A549 (cell line): ENCODE results near the gene FAS. TPM values are rescaled to one million over a fixed set of nuclear protein-coding genes. Genes with fewer than 3 reads are reported as not detected.

Source experiments
- ATAC-seq, 2 experiments: fragments of 200-7000 bp in 1 of 2; fragments of >200 bp in 1 of 2; cut with Nextera tagmentation in 1 of 2; cut with Tn5 transposase in 1 of 2; 3 replicates each; pipeline versions ENCODE4 v1.8.0 to v1.9.1; 2018 to 2020; ENCODE audit warnings: mild to moderate bottlenecking in 1 of 2, moderate library complexity in 1 of 2
- CTCF ChIA-PET: fragments of 300-600 bp; sonication (Branson Sonifier 250); formaldehyde crosslinking; extraction: SDS; loops from one replicate; lab custom pipeline; 2021; ENCODE audit warnings: antibody characterized with exemption, inconsistent platforms; lab: Yijun Ruan, JAX
- POLR2A ChIA-PET: fragments of 350-600 bp; formaldehyde crosslinking; extraction: SDS; loops from one replicate; lab custom pipeline; 2021; ENCODE audit warnings: antibody characterized with exemption, inconsistent platforms; lab: Yijun Ruan, JAX
- DNase-seq, 2 experiments: peaks; one replicate each; pipeline versions ENCODE4 v3.0.0 to v3.0.0-alpha.2; 2011 to 2016; ENCODE audit warnings: low read depth in 1 of 2, low spot score in 1 of 2
- FAIRE-seq: peaks from 2 replicates; lab custom pipeline; 2011; peaks lifted over from hg19 to GRCh38; lab: Jason Lieb, UNC
- H3K27ac ChIP-seq, 2 experiments: fragments of >200 bp; sonication (Bioruptor Twin); formaldehyde crosslinking; 3 replicates each; pipeline ENCODE4 v1.5.1; 2016 to 2017
- H3K4me1 ChIP-seq: fragments of >200 bp; sonication (Bioruptor Twin); formaldehyde crosslinking; 3 replicates; pipeline ENCODE4 v1.6.1; 2016
- H3K4me2 ChIP-seq: fragments of >200 bp; sonication (Bioruptor Twin); formaldehyde crosslinking; 3 replicates; pipeline ENCODE4 v1.6.1; 2016
- H3K4me3 ChIP-seq: fragments of >200 bp; sonication (Bioruptor Twin); formaldehyde crosslinking; 3 replicates; pipeline ENCODE4 v1.5.1; 2016
- H3K9me3 ChIP-seq: fragments of >200 bp; sonication (Bioruptor Twin); formaldehyde crosslinking; 3 replicates; pipeline ENCODE4 v1.6.1; 2016
- ATOH8 ChIP-seq: fragments of 250-450 bp; sonication (Bioruptor Pico); IDR thresholded peaks from 2 replicates; pipeline ENCODE4 v1.5.0; 2020; ENCODE audit warnings: low read depth, mild to moderate bottlenecking, moderate library complexity
- CBX2 ChIP-seq: fragments of 200-600 bp; sonication (generic); IDR thresholded peaks from 2 replicates; pipeline ENCODE4 v1.6.1; 2016; ENCODE audit warnings: low read depth, mild to moderate bottlenecking, borderline replicate concordance
- CHD4 ChIP-seq: fragments of 200-600 bp; sonication (generic); IDR thresholded peaks from 2 replicates; pipeline ENCODE4 v1.6.1; 2016; ENCODE audit warnings: antibody characterized with exemption, mild to moderate bottlenecking, borderline replicate concordance
- EHF ChIP-seq: fragments of 250-450 bp; sonication (Bioruptor Pico); IDR thresholded peaks from 2 replicates; pipeline ENCODE4 v1.5.0; 2020; ENCODE audit warnings: mild to moderate bottlenecking
- ELK1 ChIP-seq: fragments of 150-350 bp; IDR thresholded peaks from 2 replicates; pipeline ENCODE4 v1.6.1; 2014; ENCODE audit warnings: low read depth, mild to moderate bottlenecking, low read length
- FOXS1 ChIP-seq: fragments of 250-450 bp; sonication (Bioruptor Pico); IDR thresholded peaks from 2 replicates; pipeline ENCODE4 v1.5.0; 2020; ENCODE audit warnings: mild to moderate bottlenecking, moderate library complexity
- GATA3 ChIP-seq: IDR thresholded peaks from 2 replicates; pipeline ENCODE4 v1.6.1; 2012; ENCODE audit warnings: borderline replicate concordance
- HDAC2 ChIP-seq: fragments of 200-600 bp; sonication (generic); IDR thresholded peaks from 2 replicates; pipeline ENCODE4 v1.6.1; 2016
- HEYL ChIP-seq: fragments of 250-450 bp; sonication (Bioruptor Pico); IDR thresholded peaks from 2 replicates; pipeline ENCODE4 v1.8.0; 2021; ENCODE audit warnings: mild to moderate bottlenecking, moderate library complexity
- HOXA7 ChIP-seq: fragments of 250-450 bp; sonication (Bioruptor Pico); IDR thresholded peaks from 2 replicates; pipeline ENCODE4 v1.5.0; 2020; ENCODE audit warnings: mild to moderate bottlenecking, moderate library complexity
- HOXB13 ChIP-seq: fragments of 250-450 bp; sonication (Bioruptor Pico); IDR thresholded peaks from 2 replicates; pipeline ENCODE4 v1.5.0; 2020; ENCODE audit warnings: low read depth, mild to moderate bottlenecking, moderate library complexity
- JUNB ChIP-seq: fragments of >200 bp; sonication (Bioruptor Twin); formaldehyde crosslinking; IDR thresholded peaks from 2 replicates; pipeline ENCODE4 v1.6.1; 2016
- KDM1A ChIP-seq: fragments of 200-600 bp; sonication (generic); IDR thresholded peaks from 2 replicates; pipeline ENCODE4 v1.6.1; 2016; ENCODE audit warnings: low read depth, mild to moderate bottlenecking
- MAX ChIP-seq: IDR thresholded peaks from 2 replicates; pipeline ENCODE4 v1.6.1; 2012
- MYC ChIP-seq: IDR thresholded peaks from 2 replicates; pipeline ENCODE4 v1.6.1; 2012; ENCODE audit warnings: mild to moderate bottlenecking, inconsistent platforms, low read length, improper control_type of control experiment, borderline replicate concordance
- NPAS2 ChIP-seq: fragments of 250-450 bp; sonication (Bioruptor Pico); IDR thresholded peaks from 2 replicates; pipeline ENCODE4 v1.8.0; 2022; ENCODE audit warnings: mild to moderate bottlenecking, moderate library complexity, borderline replicate concordance
- PBX3 ChIP-seq: IDR thresholded peaks from 2 replicates; pipeline ENCODE4 v1.6.1; 2012
- POLR2AphosphoS2 ChIP-seq: conservative IDR thresholded peaks from 2 replicates; pipeline ENCODE4 v1.6.1; 2012; ENCODE audit warnings: low read length, improper control_type of control experiment, inconsistent platforms
- RAD21 ChIP-seq, 2 experiments: fragments of >200 bp in 1 of 2; sonication (Bioruptor Twin) in 1 of 2; formaldehyde crosslinking in 1 of 2; IDR thresholded peaks in 1 of 2; conservative IDR thresholded peaks in 1 of 2; 2 replicates in 1 of 2; 3 replicates in 1 of 2; pipeline ENCODE4 v1.6.1; 2012 to 2018; ENCODE audit warnings: inconsistent platforms in 1 of 2
- RCOR1 ChIP-seq: fragments of 150-350 bp; IDR thresholded peaks from 2 replicates; pipeline ENCODE4 v1.6.1; 2014; ENCODE audit warnings: antibody characterized with exemption, low read length, low read depth
- RNF2 ChIP-seq: fragments of 200-600 bp; sonication (generic); IDR thresholded peaks from 2 replicates; pipeline ENCODE4 v1.6.1; 2016; ENCODE audit warnings: low read depth, mild to moderate bottlenecking, antibody characterized with exemption, moderate library complexity, borderline replicate concordance
- TFCP2L1 ChIP-seq: fragments of 250-450 bp; sonication (Bioruptor Pico); IDR thresholded peaks from 2 replicates; pipeline ENCODE4 v1.5.0; 2021; ENCODE audit warnings: mild to moderate bottlenecking
- TP53 ChIP-seq: fragments of 250-450 bp; sonication (Bioruptor Pico); IDR thresholded peaks from 2 replicates; pipeline ENCODE4 v1.5.0; 2021; ENCODE audit warnings: mild to moderate bottlenecking, moderate library complexity
- USF2 ChIP-seq: fragments of 450-650 bp; IDR thresholded peaks from 2 replicates; pipeline ENCODE4 v1.6.1; 2014; ENCODE audit warnings: antibody characterized with exemption
- ZNF302 ChIP-seq: fragments of 250-450 bp; sonication (Bioruptor Pico); IDR thresholded peaks from 2 replicates; pipeline ENCODE4 v1.9.0; 2021; ENCODE audit warnings: inconsistent platforms, mild to moderate bottlenecking, moderate library complexity
- ZSCAN20 ChIP-seq: fragments of 250-450 bp; sonication (Bioruptor Pico); IDR thresholded peaks from 2 replicates; pipeline ENCODE4 v1.8.0; 2022; ENCODE audit warnings: mild to moderate bottlenecking, moderate library complexity
- WGBS: methylation state at CpG from one replicate; pipeline ENCODE4 v1.1.6; 2017; ENCODE audit errors: missing lambda C conversion rate; 5-methylcytosine and 5-hydroxymethylcytosine counted together
- polyA plus RNA-seq, 4 experiments: library from polyadenylated mRNA; depleted of rRNA in 3 of 4; stranded (reverse); fragments of >200 nt; fragmentation: RNase III in 1 of 4; extraction: RNeasy Plus Mini Kit Qiagen cat#74134 plus additional on column Dnase treatment in 1 of 4; gene quantifications; 2 replicates in 3 of 4; 3 replicates in 1 of 4; pipeline ENCODE4 v1.2.3, GENCODE V29; 2011 to 2017

FAS gene
- polyA plus RNA-seq, 2 of the 4 experiments (the other 2 are of a cell fraction), result 21.0 to 29.5 TPM

- DNase-seq (no peak), ATAC-seq (no peak)
Observed at GRCh38 chr10:88958721-88959120, 31.9 kb upstream of the FAS start.

GRCh38 chr10:88960802-88961201, 29.8 kb upstream of the FAS start:
- no peak overlapping the region for H3K4me3 ChIP-seq
- H3K9me3 ChIP-seq, result no peaks in the 10 kb centered on the region
- TF ChIP-seq NPAS2 (CRISPR knock-in tag) (no peak), TFCP2L1 (no peak), FOXS1 (CRISPR knock-in tag) (no peak), CBX2 (no peak), RCOR1 (no peak), HDAC2 (no peak), POLR2AphosphoS2 (no peak), JUNB (no peak), KDM1A (no peak), ATOH8 (CRISPR knock-in tag) (no peak), HEYL (CRISPR knock-in tag) (no peak), PBX3 (no peak), ZNF302 (no peak), TP53 (CRISPR knock-in tag) (no peak)
- no peak overlapping the region for H3K4me2 ChIP-seq
- H3K4me1 ChIP-seq, result no peaks in the 10 kb centered on the region
- H3K27ac ChIP-seq, result no peak overlapping the region
- POLR2A ChIA-PET, result no interaction called here
- DNase-seq (no peak), FAIRE-seq (no peak), ATAC-seq (no peak)
- 80% methylated on average over 1 of the region's 1 CpG for WGBS
- CTCF ChIA-PET, result interaction anchor here (1.2 kb wide), 1 partner anchor 11 kb away, joined by 5 read pairs; no protein-coding TSS in a partner anchor

More at GRCh38 chr10:88958721-88959120, 31.9 kb upstream of the FAS start:
- Histone ChIP-seq H3K4me1 (no peaks in the 10 kb centered on the region), H3K4me3 (no peak overlapping the region), H3K9me3 (no peaks in the 10 kb centered on the region), H3K4me2 (no peak overlapping the region), H3K27ac (no peak overlapping the region)
- CTCF ChIA-PET, result interaction anchor here (1.3 to 1.7 kb wide), 2 partner anchors 8 to 10 kb away, joined by 3 to 5 read pairs; no protein-coding TSS in a partner anchor
- WGBS, result 91% methylated on average over 6 of the region's 6 CpGs
- no peak for FAIRE-seq
- TF ChIP-seq HOXA7 (CRISPR knock-in tag) (no peak), USF2 (no peak), ATOH8 (CRISPR knock-in tag) (no peak), EHF (CRISPR knock-in tag) (no peak), MAX (no peak), TP53 (CRISPR knock-in tag) (no peak), ELK1 (no peak), PBX3 (no peak), GATA3 (no peak), CBX2 (no peak), RNF2 (no peak), NPAS2 (CRISPR knock-in tag) (no peak), HDAC2 (no peak), TFCP2L1 (no peak), RAD21 (conservative IDR thresholded peaks at IDR 0.05 in 1 of 2, IDR thresholded peaks at IDR 0.05 in 1 of 2) (no peak), ZSCAN20 (CRISPR knock-in tag) (no peak), CHD4 (no peak), MYC (no peak), HOXB13 (CRISPR knock-in tag) (no peak)
- POLR2A ChIA-PET, result no interaction called here
